Stimulated activated naive CD4-positive, alpha-beta T cell treated with Interleukin-2 at 50 U/mL for 16 hours (primary cell): Measurements from ENCODE around the gene AKAP1.
"Not testable (repeated sequence)": the region's sequence is repeated elsewhere in the genome, so short reads cannot be mapped to it uniquely, and the experiment has no call there.

Source experiments
- DNase-seq: peaks from one replicate; lab custom pipeline; 2025; lab: John Stamatoyannopoulos, UW

AKAP1 gene

GRCh38 chr17:57077000-57077399, 8.0 kb upstream of the AKAP1 start:
- DNase-seq = no peak

- no peak for DNase-seq
These were observed 6.8 kb upstream of the AKAP1 start for GRCh38 chr17:57078274-57078673.

GRCh38 chr17:57080718-57081117, 4.3 kb upstream of the AKAP1 start:
- no peak for DNase-seq

GRCh38 chr17:57082441-57082840, 2.6 kb upstream of the AKAP1 start:
- no peak for DNase-seq

- DNase-seq = no peak
These were observed 665 bp upstream of the AKAP1 start for GRCh38 chr17:57084361-57084801.

GRCh38 chr17:57085448-57086068, 512 bp downstream of the AKAP1 start:
- peak; percentile 59 for DNase-seq

GRCh38 chr17:57086069-57086930, 1.3 kb downstream of the AKAP1 start:
- DNase-seq = no peak

GRCh38 chr17:57088298-57088697, 3.3 kb downstream of the AKAP1 start:
- DNase-seq = no peak

GRCh38 chr17:57089391-57089790, 4.3 kb downstream of the AKAP1 start:
- DNase-seq = no peak

- DNase-seq = no peak
These were observed 5.6 kb downstream of the AKAP1 start for GRCh38 chr17:57090560-57091185.

- no peak for DNase-seq
These were observed 6.2 kb downstream of the AKAP1 start for GRCh38 chr17:57091186-57091618.

GRCh38 chr17:57092171-57092570, 7.1 kb downstream of the AKAP1 start:
- DNase-seq = no peak

- DNase-seq = no peak
These were observed 7.7 kb downstream of the AKAP1 start for GRCh38 chr17:57092779-57093178.

GRCh38 chr17:57096472-57097202, 11.6 kb downstream of the AKAP1 start:
- DNase-seq = no peak

- no peak for DNase-seq
These were observed 12.9 kb downstream of the AKAP1 start for GRCh38 chr17:57097832-57098421.

GRCh38 chr17:57099165-57099564, 14.1 kb downstream of the AKAP1 start:
- no peak for DNase-seq

GRCh38 chr17:57102122-57102521, 17.1 kb downstream of the AKAP1 start:
- no peak for DNase-seq

GRCh38 chr17:57102660-57103059, 17.6 kb downstream of the AKAP1 start:
- DNase-seq = not testable (repeated sequence)

GRCh38 chr17:57104461-57105175, 19.6 kb downstream of the AKAP1 start:
- DNase-seq = no peak

- no peak for DNase-seq
These were observed 20.5 kb downstream of the AKAP1 start for GRCh38 chr17:57105591-57105990.
